Neuronal stem cell (in vitro differentiated cells): ENCODE measurements around the gene TSPAN2.

Source experiments
- DNase-seq: peaks from one replicate; pipeline ENCODE4 v3.0.0-alpha.2; 2013; ENCODE audit warnings: low spot score
- H2AFZ ChIP-seq: one replicate; pipeline ENCODE4 v1.6.1; 2013; ENCODE audit warnings: mild to moderate bottlenecking, low read length, inconsistent platforms
- H2AK5ac ChIP-seq: 2 replicates; pipeline ENCODE4 v1.6.1; 2013; ENCODE audit warnings: low read depth, mild to moderate bottlenecking, inconsistent platforms, low read length, moderate library complexity, mixed read lengths
- H2BK120ac ChIP-seq: 2 replicates; pipeline ENCODE4 v1.6.1; 2013; ENCODE audit warnings: low read depth, mild to moderate bottlenecking, inconsistent platforms, low read length, moderate library complexity, mixed read lengths
- H2BK12ac ChIP-seq: one replicate; pipeline ENCODE4 v1.6.1; 2013; ENCODE audit warnings: low read length, inconsistent platforms
- H2BK15ac ChIP-seq: 2 replicates; pipeline ENCODE4 v1.6.1; 2013; ENCODE audit warnings: mild to moderate bottlenecking, low read length, inconsistent platforms, mixed read lengths
- H2BK5ac ChIP-seq: one replicate; pipeline ENCODE4 v1.6.1; 2013; ENCODE audit warnings: inconsistent platforms, mild to moderate bottlenecking, low read length, moderate library complexity
- H3K14ac ChIP-seq: one replicate; pipeline ENCODE4 v1.6.1; 2013; ENCODE audit warnings: low read length, inconsistent platforms
- H3K18ac ChIP-seq: 2 replicates; pipeline ENCODE4 v1.6.1; 2013; ENCODE audit warnings: low read length, inconsistent platforms
- H3K23ac ChIP-seq: 2 replicates; pipeline ENCODE4 v1.6.1; 2013; ENCODE audit warnings: low read depth, mild to moderate bottlenecking, mixed read lengths, low read length, inconsistent platforms; ENCODE audit not compliant: poor library complexity
- H3K27ac ChIP-seq: replicated peaks from 3 replicates; pipeline ENCODE4 v1.5.1; 2013; ENCODE audit warnings: low read length, inconsistent platforms
- H3K27me3 ChIP-seq, 3 experiments: 2 replicates each; pipeline ENCODE4 v1.6.1; 2013; ENCODE audit warnings: low read length in 3 of 3, mild to moderate bottlenecking in 2 of 3, inconsistent platforms in 1 of 3, low read depth in 1 of 3, mixed read lengths in 1 of 3, moderate library complexity in 1 of 3; ENCODE audit not compliant: control insufficient read depth in 3 of 3, insufficient read depth in 3 of 3
- H3K36me3 ChIP-seq, 2 donors: replicated peaks in 1 of 2; 2 replicates each; pipeline ENCODE4 v1.6.1; 2013; ENCODE audit warnings: low read length in 2 of 2; ENCODE audit not compliant: control insufficient read depth in 2 of 2, insufficient read depth in 2 of 2
- H3K4ac ChIP-seq: 2 replicates; pipeline ENCODE4 v1.6.1; 2013; ENCODE audit warnings: inconsistent platforms, mild to moderate bottlenecking, low read length, moderate library complexity
- H3K4me1 ChIP-seq, 2 donors: 1 replicate in 1 of 2; 2 replicates in 1 of 2; pipeline ENCODE4 v1.6.1; 2013; ENCODE audit warnings: low read length in 2 of 2, low read depth in 1 of 2; ENCODE audit not compliant: control insufficient read depth in 2 of 2, insufficient read depth in 1 of 2
- H3K4me2 ChIP-seq: one replicate; pipeline ENCODE4 v1.6.1; 2013; ENCODE audit warnings: mild to moderate bottlenecking, low read length, inconsistent platforms; ENCODE audit not compliant: insufficient read depth, poor library complexity, severe bottlenecking
- H3K4me3 ChIP-seq, 2 donors: 2 replicates each; pipeline ENCODE4 v1.5.1; 2013; ENCODE audit warnings: low read length in 2 of 2, mild to moderate bottlenecking in 2 of 2, inconsistent platforms in 1 of 2, moderate library complexity in 1 of 2
- H3K79me1 ChIP-seq: one replicate; pipeline ENCODE4 v1.6.1; 2013; ENCODE audit warnings: low read depth, mild to moderate bottlenecking, inconsistent platforms, low read length, moderate library complexity
- H3K9ac ChIP-seq: one replicate; pipeline ENCODE4 v1.6.1; 2013; ENCODE audit warnings: mild to moderate bottlenecking, low read depth, low read length, inconsistent platforms; ENCODE audit not compliant: poor library complexity
- H3K9me3 ChIP-seq, 2 donors: replicated peaks in 1 of 2; 2 replicates each; pipeline versions ENCODE3 to v1.6.1; 2013; ENCODE audit warnings: low read length in 2 of 2, mild to moderate bottlenecking in 2 of 2, inconsistent platforms in 1 of 2, low read depth in 1 of 2, mixed read lengths in 1 of 2, moderate library complexity in 1 of 2; ENCODE audit not compliant: control insufficient read depth in 2 of 2, insufficient read depth in 1 of 2
- H4K8ac ChIP-seq: one replicate; pipeline ENCODE4 v1.6.1; 2013; ENCODE audit warnings: low read depth, mild to moderate bottlenecking, inconsistent platforms, low read length, moderate library complexity
- H4K91ac ChIP-seq: one replicate; pipeline ENCODE4 v1.6.1; 2013; ENCODE audit warnings: low read length, low read depth, mild to moderate bottlenecking, inconsistent platforms; ENCODE audit not compliant: poor library complexity
- WGBS, 2 donors: extraction: QIAGEN DNeasy Blood & Tissue Kit; methylation state at CpG; one replicate each; pipeline ENCODE4 v1.1.7; 2013; ENCODE audit warnings: missing lambda C conversion rate in 2 of 2, mixed read lengths in 1 of 2; ENCODE audit not compliant: insufficient read length in 2 of 2, insufficient replicate concordance in 1 of 2; ENCODE audit errors: extremely low coverage in 2 of 2; 5-methylcytosine and 5-hydroxymethylcytosine counted together

The TSPAN2 gene

DNA sequence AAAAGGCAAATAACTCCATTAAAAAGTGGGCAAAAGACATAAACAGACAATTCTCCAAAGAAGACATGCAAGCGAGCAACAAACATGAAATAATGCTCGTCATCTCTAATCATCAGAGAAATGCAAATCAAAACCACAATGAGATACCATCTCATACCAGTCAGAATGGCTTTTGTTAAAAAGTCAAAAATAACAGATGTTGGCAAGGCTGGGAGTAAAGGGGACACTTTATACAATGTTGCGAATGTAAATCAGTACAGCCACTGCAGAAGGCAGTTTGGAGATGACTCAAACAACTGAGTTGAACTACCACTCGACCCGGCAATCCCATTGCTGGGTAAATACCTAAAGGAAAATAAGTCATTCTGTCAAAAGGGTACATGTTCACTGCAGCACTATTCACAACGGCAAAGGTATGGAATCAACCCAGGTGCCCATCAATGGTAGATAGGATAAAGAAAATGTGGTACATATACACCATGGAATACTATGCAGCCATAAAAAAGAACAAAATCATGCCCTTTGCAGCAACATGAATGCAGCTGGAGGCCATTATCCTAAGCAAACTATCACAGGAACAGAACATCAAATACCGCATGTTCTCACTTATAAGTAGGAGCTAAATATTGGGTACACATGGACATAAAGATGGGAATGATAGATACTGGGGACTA is 25.9 kb downstream of the TSPAN2 start:
- Histone ChIP-seq H3K4ac (no peak overlapping the region), H3K4me1 (peaks cover 0 to under 1% of the 10 kb centered on the region in 2 donors), H3K9me3 (no peaks in the 10 kb centered on the region), H2AFZ (no peak overlapping the region), H3K27me3 (no peaks in the 10 kb centered on the region), H4K8ac (no peak overlapping the region), H3K27ac (no peak overlapping the region), H3K36me3 (no peaks in the 10 kb centered on the region), H2BK5ac (no peak overlapping the region), H3K9ac (no peak overlapping the region), H3K4me2 (no peak overlapping the region), H2BK15ac (no peak overlapping the region), H2BK12ac (no peak overlapping the region), H4K91ac (no peak overlapping the region), H2BK120ac (no peak overlapping the region), H3K23ac (no peak overlapping the region), H3K79me1 (no peaks in the 10 kb centered on the region), H2AK5ac (no peak overlapping the region), H3K14ac (no peak overlapping the region), H3K4me3 (no peak overlapping the region), H3K18ac (no peak overlapping the region)
- no peak for DNase-seq
- WGBS, 2 donors: no CpG with 5 or more reads among the region's 7 CpGs

DNA sequence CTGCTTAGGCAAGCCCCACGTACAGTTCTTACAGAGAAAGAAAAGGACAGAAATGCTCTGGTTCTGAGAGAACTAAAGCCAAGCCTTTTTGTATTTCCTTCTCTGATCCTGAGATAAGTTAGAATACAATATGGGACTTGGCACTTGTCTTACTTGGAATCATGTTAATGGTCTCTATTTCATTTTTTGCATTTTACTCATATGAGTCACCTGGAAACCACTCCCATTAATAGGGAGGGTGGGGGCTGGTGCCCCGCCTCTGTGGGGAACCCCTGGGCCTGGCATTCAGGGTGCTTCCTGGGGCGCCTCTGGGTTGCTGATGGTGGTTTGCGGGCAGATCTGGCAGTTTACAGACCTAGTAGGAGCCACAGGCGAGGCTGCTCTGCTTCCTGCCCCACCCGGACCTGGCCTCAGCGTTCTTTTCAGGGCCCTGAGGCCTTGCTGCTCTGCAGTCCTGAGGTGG is 26.7 kb downstream of the TSPAN2 start:
- Histone ChIP-seq H3K36me3 (peaks cover 0 to 2% of the 10 kb centered on the region in 2 donors), H3K27me3 (no peaks in the 10 kb centered on the region), H3K9me3 (no peaks in the 10 kb centered on the region), H3K4ac (no peak overlapping the region), H2BK5ac (no peak overlapping the region), H3K4me1 (peaks cover 0 to 7% of the 10 kb centered on the region in 2 donors), H4K8ac (no peak overlapping the region), H3K79me1 (no peaks in the 10 kb centered on the region), H2AFZ (no peak overlapping the region), H4K91ac (no peak overlapping the region), H3K23ac (no peak overlapping the region), H3K14ac (no peak overlapping the region), H3K18ac (peak overlapping the region; percentile 33), H2AK5ac (no peak overlapping the region), H2BK15ac (no peak overlapping the region), H3K27ac (no peak overlapping the region), H2BK120ac (no peak overlapping the region), H3K9ac (no peak overlapping the region), H3K4me3 (no peak overlapping the region), H3K4me2 (no peak overlapping the region), H2BK12ac (no peak overlapping the region)
- WGBS, 2 donors: no CpG with 5 or more reads among the region's 7 CpGs
- DNase-seq: no peak

DNA sequence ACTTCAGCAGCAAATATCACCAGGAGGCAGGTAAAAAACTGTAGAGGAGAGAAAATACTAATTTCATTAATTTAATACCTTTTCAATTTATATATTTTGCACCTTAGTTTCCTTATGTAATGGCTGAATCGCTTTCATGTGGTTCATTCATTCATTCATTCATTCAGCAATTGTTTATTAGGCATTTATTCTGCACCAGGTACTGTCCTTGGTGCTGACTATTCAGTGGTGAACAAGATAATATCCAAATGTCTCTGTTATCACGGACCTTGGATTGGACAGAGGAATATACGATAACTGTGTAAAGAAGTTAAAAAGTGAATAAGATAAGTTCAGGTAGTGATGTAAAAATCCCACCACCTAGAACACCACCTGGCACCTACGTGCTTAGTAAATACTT is 28.8 kb downstream of the TSPAN2 start:
- Histone ChIP-seq H2BK12ac (no peak overlapping the region), H3K23ac (no peak overlapping the region), H3K4me2 (no peak overlapping the region), H3K27ac (no peak overlapping the region), H3K4me3 (no peak overlapping the region), H3K14ac (no peak overlapping the region), H4K8ac (no peak overlapping the region), H3K27me3 (no peaks in the 10 kb centered on the region), H3K79me1 (no peaks in the 10 kb centered on the region), H4K91ac (no peak overlapping the region), H2BK15ac (no peak overlapping the region), H3K36me3 (peaks cover 0 to 2% of the 10 kb centered on the region in 2 donors), H3K4ac (no peak overlapping the region), H2AK5ac (no peak overlapping the region), H2AFZ (no peak overlapping the region), H2BK5ac (no peak overlapping the region), H2BK120ac (no peak overlapping the region), H3K18ac (no peak overlapping the region), H3K9ac (no peak overlapping the region), H3K4me1 (peaks cover 11 to 20% of the 10 kb centered on the region in 2 donors), H3K9me3 (no peaks in the 10 kb centered on the region)
- DNase-seq: no peak
- WGBS, 2 donors: no CpG with 5 or more reads among the region's 4 CpGs

DNA sequence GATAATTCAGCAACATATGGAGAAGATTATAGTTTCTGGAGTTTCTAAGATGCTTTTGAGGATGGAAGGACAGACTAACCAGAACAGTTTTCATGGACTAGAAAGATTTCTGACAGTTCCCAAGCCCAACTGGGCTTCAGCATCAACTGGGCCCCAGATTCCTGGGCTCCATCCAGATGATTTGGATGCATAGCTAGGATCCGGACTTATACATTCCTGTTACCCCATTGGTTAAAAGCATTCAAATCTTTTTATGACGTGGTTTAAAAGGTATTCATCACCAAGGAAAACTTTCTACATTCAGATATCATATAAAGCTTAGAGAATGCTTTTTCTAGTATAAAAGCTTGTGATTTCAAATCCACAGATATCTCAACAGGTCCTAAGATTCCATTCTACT is 30.0 kb downstream of the TSPAN2 start:
- no peak overlapping the region for H2BK120ac ChIP-seq
- H3K27me3 ChIP-seq: no peaks in the 10 kb centered on the region
- H3K4me3 ChIP-seq: no peak overlapping the region
- H3K9ac ChIP-seq: no peak overlapping the region
- no peak overlapping the region for H2BK5ac ChIP-seq
- H2AK5ac ChIP-seq: no peak overlapping the region
- no peak overlapping the region for H2BK15ac ChIP-seq
- H3K79me1 ChIP-seq: no peaks in the 10 kb centered on the region
- H3K4ac ChIP-seq: no peak overlapping the region
- H3K4me2 ChIP-seq: no peak overlapping the region
- H3K9me3 ChIP-seq: no peaks in the 10 kb centered on the region
- no CpG with 5 or more reads among the region's 2 CpGs for WGBS, 2 donors
- H2BK12ac ChIP-seq: no peak overlapping the region
- H4K91ac ChIP-seq: no peak overlapping the region
- H3K27ac ChIP-seq: no peak overlapping the region
- peaks cover 13 to 20% of the 10 kb centered on the region in 2 donors for H3K4me1 ChIP-seq
- no peak overlapping the region for H4K8ac ChIP-seq
- no peak for DNase-seq
- H3K23ac ChIP-seq: no peak overlapping the region
- H3K36me3 ChIP-seq: peaks cover 0 to 2% of the 10 kb centered on the region in 2 donors
- H3K18ac ChIP-seq: no peak overlapping the region
- no peak overlapping the region for H2AFZ ChIP-seq
- H3K14ac ChIP-seq: no peak overlapping the region
